HEK293 (cell line): ENCODE data around the gene LCAT.

Source experiments
- CTCF ChIA-PET: fragments of 350-600 bp; formaldehyde crosslinking; extraction: SDS; loops from one replicate; lab custom pipeline; 2021; ENCODE audit warnings: antibody characterized with exemption; lab: Yijun Ruan, JAX
- POLR2A ChIA-PET: fragments of 300-600 bp; formaldehyde crosslinking; extraction: SDS; loops from one replicate; lab custom pipeline; 2020; ENCODE audit warnings: antibody characterized with exemption, inconsistent platforms; lab: Yijun Ruan, JAX
- H3K27ac ChIP-seq: fragments of 200-500 bp; sonication (Bioruptor generic); 2 replicates; pipeline ENCODE4 v1.5.1; 2014; ENCODE audit warnings: low read depth, low read length, control low read depth, inconsistent platforms; ENCODE audit errors: extremely low read depth
- H3K36me3 ChIP-seq, 2 experiments: fragments of 200-500 bp in 1 of 2; sonication (Bioruptor generic) in 1 of 2; 1 replicate in 1 of 2; 2 replicates in 1 of 2; pipeline ENCODE4 v1.5.1; 2014 to 2017; ENCODE audit warnings: inconsistent platforms in 2 of 2, low read length in 2 of 2; ENCODE audit not compliant: control insufficient read depth in 2 of 2, insufficient read depth in 1 of 2
- H3K4me1 ChIP-seq: fragments of 200-500 bp; sonication (Bioruptor generic); 2 replicates; pipeline ENCODE4 v1.5.1; 2014; ENCODE audit warnings: mild to moderate bottlenecking, low read length, inconsistent platforms; ENCODE audit not compliant: control insufficient read depth, insufficient read depth
- H3K4me3 ChIP-seq: 2 replicates; pipeline ENCODE4 v1.5.1; 2011; ENCODE audit warnings: low read depth, mild to moderate bottlenecking, control low read depth, low read length, moderate library complexity
- H3K9me3 ChIP-seq: fragments of 200-500 bp; sonication (Bioruptor generic); 2 replicates; pipeline ENCODE4 v1.5.1; 2014; ENCODE audit warnings: low read depth, low read length, inconsistent platforms; ENCODE audit not compliant: control insufficient read depth, insufficient read depth
- KLF16 ChIP-seq: fragments of 450-650 bp; formaldehyde crosslinking; IDR thresholded peaks from 2 replicates; pipeline ENCODE4 v1.5.1; 2017; ENCODE audit warnings: missing biosample characterization, missing genetic modification characterization
- SCRT2 ChIP-seq: fragments of 450-650 bp; formaldehyde crosslinking; IDR thresholded peaks from 2 replicates; pipeline ENCODE4 v1.5.1; 2016; ENCODE audit warnings: missing biosample characterization, missing genetic modification characterization
- YY2 ChIP-seq: fragments of 450-650 bp; formaldehyde crosslinking; IDR thresholded peaks from 2 replicates; pipeline ENCODE4 v1.5.1; 2016; ENCODE audit warnings: missing biosample characterization, missing genetic modification characterization
- ZBTB1 ChIP-seq: fragments of 450-650 bp; formaldehyde crosslinking; IDR thresholded peaks from 2 replicates; pipeline ENCODE4 v1.5.1; 2016; ENCODE audit warnings: missing biosample characterization, missing genetic modification characterization
- ZEB2 ChIP-seq: fragments of 450-650 bp; formaldehyde crosslinking; IDR thresholded peaks from 2 replicates; pipeline ENCODE4 v1.5.1; 2016; ENCODE audit warnings: missing biosample characterization, missing genetic modification characterization
- ZIC2 ChIP-seq: fragments of 450-650 bp; formaldehyde crosslinking; IDR thresholded peaks from 2 replicates; pipeline ENCODE4 v1.5.1; 2016; ENCODE audit warnings: missing biosample characterization, missing genetic modification characterization
- ZNF155 ChIP-seq: fragments of 450-650 bp; formaldehyde crosslinking; IDR thresholded peaks from 2 replicates; pipeline ENCODE4 v1.5.1; 2016; ENCODE audit warnings: missing biosample characterization, missing genetic modification characterization
- ZNF19 ChIP-seq: fragments of 450-650 bp; formaldehyde crosslinking; IDR thresholded peaks from 2 replicates; pipeline ENCODE4; 2016; ENCODE audit warnings: missing biosample characterization, missing genetic modification characterization, low read depth
- ZNF37A ChIP-seq: fragments of 450-650 bp; IDR thresholded peaks from 2 replicates; pipeline ENCODE4 v1.5.1; 2018; ENCODE audit warnings: missing biosample characterization, missing genetic modification characterization
- ZNF416 ChIP-seq: fragments of 450-650 bp; formaldehyde crosslinking; IDR thresholded peaks from 2 replicates; pipeline ENCODE4 v1.5.1; 2016; ENCODE audit warnings: missing biosample characterization, missing genetic modification characterization
- ZNF624 ChIP-seq: fragments of 450-650 bp; formaldehyde crosslinking; IDR thresholded peaks from 2 replicates; pipeline ENCODE4 v1.5.1; 2017; ENCODE audit warnings: missing biosample characterization, missing genetic modification characterization
- ZNF670 ChIP-seq: fragments of 450-650 bp; formaldehyde crosslinking; IDR thresholded peaks from 2 replicates; pipeline ENCODE4 v1.5.1; 2016; ENCODE audit warnings: missing biosample characterization, missing genetic modification characterization, low read depth
- ZNF701 ChIP-seq: fragments of 450-650 bp; formaldehyde crosslinking; IDR thresholded peaks from 2 replicates; pipeline ENCODE4 v1.5.1; 2016; ENCODE audit warnings: missing biosample characterization, missing genetic modification characterization
- ZNF707 ChIP-seq: fragments of 450-650 bp; formaldehyde crosslinking; IDR thresholded peaks from 2 replicates; pipeline ENCODE4 v1.5.1; 2016; ENCODE audit warnings: missing biosample characterization, missing genetic modification characterization
- TF ChIP-seq, protein P1 (sequence below): fragments of 450-650 bp; formaldehyde crosslinking; IDR thresholded peaks from 2 replicates; pipeline ENCODE4 v1.5.1; 2017; ENCODE audit warnings: missing biosample characterization, missing genetic modification characterization
- TF ChIP-seq, protein P2 (sequence below): fragments of 450-650 bp; formaldehyde crosslinking; IDR thresholded peaks from 2 replicates; pipeline ENCODE4 v1.5.1; 2016; ENCODE audit warnings: missing biosample characterization, missing genetic modification characterization
- TF ChIP-seq, protein P3 (sequence below): fragments of 450-650 bp; IDR thresholded peaks from 2 replicates; pipeline ENCODE4 v1.5.1; 2018; ENCODE audit warnings: missing biosample characterization, mild to moderate bottlenecking, missing genetic modification characterization
- TF ChIP-seq, protein P4 (sequence below): fragments of 450-650 bp; formaldehyde crosslinking; IDR thresholded peaks from 2 replicates; pipeline ENCODE4 v1.5.1; 2017; ENCODE audit warnings: missing biosample characterization, missing genetic modification characterization

The LCAT gene

DNA sequence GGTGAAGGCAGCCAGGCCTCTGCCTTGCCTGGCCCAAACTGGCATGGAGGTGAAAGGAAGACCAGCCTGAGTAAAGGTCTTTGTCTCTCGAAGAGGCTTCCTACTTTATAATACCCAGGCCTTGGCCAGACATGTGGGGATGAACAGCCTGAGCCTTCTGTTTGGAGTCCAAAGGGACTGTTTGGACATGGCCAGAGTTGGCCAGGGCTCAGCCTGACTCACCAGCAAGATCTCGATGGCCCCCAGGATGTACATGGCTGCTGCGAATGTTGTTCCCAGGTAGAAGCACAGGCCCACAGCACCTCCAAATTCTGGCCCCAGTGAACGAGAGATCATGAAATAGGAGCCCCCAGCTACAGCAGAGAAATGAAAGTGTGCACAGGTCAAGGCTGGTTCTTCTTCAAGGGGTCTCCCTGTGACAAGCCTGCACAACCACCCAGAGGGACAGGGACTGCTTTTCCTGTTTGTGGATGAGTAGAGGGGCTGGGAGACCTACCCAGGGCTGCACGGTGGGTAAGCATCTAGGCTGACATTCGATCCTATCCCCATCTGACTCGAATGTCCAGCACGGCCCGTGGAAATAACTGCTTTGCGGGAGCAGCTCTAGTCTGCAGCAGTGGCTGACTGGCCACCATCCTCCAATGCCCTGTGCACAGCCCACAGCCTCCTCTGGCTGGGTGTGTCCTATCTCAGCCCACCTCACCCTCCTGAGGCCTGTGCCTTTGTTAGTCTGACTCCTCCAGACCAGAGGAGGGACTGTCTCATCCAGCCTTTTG lies 10.7 kb upstream of the LCAT start (continued):
- TF ChIP-seq, protein P1, sequence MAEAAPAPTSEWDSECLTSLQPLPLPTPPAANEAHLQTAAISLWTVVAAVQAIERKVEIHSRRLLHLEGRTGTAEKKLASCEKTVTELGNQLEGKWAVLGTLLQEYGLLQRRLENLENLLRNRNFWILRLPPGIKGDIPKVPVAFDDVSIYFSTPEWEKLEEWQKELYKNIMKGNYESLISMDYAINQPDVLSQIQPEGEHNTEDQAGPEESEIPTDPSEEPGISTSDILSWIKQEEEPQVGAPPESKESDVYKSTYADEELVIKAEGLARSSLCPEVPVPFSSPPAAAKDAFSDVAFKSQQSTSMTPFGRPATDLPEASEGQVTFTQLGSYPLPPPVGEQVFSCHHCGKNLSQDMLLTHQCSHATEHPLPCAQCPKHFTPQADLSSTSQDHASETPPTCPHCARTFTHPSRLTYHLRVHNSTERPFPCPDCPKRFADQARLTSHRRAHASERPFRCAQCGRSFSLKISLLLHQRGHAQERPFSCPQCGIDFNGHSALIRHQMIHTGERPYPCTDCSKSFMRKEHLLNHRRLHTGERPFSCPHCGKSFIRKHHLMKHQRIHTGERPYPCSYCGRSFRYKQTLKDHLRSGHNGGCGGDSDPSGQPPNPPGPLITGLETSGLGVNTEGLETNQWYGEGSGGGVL (tag by site-specific recombination), result no peak
- TF ChIP-seq ZNF37A (tag by site-specific recombination) (no peak), ZNF155 (tag by site-specific recombination) (no peak), ZEB2 (tag by site-specific recombination) (no peak)

DNA sequence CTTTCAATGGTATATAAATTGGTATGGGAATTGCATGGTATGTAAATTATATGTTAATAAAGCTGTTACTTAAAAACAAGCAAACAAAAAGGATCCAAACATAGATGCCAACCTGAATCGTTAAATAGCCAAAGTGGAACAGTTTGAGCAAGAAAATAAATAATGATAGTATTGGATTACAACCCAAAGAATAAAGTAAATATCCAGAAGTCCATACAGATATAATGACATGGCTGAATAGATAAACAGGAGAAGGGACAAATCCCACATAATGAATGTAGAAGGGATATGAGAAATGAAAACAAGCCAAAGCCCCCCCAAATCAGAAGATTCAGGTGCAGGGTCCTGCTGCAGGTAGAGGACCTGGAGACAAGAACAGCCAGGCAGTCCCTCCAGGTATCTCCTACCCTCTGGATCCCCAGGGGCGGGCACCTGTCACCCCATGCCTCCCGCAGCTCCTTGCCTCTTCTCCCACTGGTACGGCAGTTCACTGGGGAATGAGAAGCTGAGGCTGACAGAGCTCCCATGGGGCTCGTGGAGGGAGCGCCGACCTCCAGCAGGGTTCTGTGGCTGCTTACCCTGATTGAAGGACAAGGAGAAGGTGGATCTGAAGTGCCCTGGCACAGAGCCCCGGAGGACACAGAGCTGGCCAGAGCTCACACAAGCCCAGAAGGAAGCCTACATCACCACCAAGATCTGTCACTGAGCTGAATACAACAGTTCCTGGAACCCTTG lies 9.9 kb upstream of the LCAT start:
- Histone ChIP-seq H3K27ac (no peak overlapping the region), H3K4me3 (no peak overlapping the region), H3K36me3 (peaks cover 9 to 75% of the 10 kb centered on the region in 2 experiments; a peak in 2 of 3 replicates), H3K4me1 (no peaks in the 10 kb centered on the region), H3K9me3 (no peaks in the 10 kb centered on the region)
- POLR2A ChIA-PET, result no interaction called here
- TF ChIP-seq ZNF701 (tag by site-specific recombination) (no peak), ZNF416 (tag by site-specific recombination) (no peak), ZIC2 (tag by site-specific recombination) (peak; percentile 20; the same call in 1 of the 2 replicates)
- TF ChIP-seq, protein P2, sequence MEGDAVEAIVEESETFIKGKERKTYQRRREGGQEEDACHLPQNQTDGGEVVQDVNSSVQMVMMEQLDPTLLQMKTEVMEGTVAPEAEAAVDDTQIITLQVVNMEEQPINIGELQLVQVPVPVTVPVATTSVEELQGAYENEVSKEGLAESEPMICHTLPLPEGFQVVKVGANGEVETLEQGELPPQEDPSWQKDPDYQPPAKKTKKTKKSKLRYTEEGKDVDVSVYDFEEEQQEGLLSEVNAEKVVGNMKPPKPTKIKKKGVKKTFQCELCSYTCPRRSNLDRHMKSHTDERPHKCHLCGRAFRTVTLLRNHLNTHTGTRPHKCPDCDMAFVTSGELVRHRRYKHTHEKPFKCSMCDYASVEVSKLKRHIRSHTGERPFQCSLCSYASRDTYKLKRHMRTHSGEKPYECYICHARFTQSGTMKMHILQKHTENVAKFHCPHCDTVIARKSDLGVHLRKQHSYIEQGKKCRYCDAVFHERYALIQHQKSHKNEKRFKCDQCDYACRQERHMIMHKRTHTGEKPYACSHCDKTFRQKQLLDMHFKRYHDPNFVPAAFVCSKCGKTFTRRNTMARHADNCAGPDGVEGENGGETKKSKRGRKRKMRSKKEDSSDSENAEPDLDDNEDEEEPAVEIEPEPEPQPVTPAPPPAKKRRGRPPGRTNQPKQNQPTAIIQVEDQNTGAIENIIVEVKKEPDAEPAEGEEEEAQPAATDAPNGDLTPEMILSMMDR (tag by site-specific recombination), result no peak
- TF ChIP-seq, all 188 proteins: peak for 1
- CTCF ChIA-PET, result no interaction called here

DNA sequence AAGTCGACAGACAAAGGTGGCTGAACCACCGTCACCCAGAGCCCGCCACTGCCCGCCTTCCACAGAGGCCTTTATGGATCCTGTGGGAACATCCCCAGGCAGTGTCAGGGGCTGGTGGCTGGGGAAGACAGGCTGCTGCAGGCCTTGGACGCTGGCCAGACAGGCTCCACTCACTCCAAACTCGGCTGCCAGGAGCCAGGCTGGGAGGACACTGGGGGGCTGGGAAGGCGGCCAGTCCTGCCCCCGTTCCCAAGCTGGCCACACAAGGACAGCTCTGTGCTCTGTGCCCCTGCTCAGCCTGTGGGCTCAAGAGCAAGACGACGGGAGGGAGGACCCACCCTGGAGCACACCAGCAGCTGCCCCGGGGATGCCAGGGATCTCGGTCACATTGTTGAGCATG lies 7.6 kb upstream of the LCAT start:
- CTCF ChIA-PET, result no interaction called here
- TF ChIP-seq, protein P3, sequence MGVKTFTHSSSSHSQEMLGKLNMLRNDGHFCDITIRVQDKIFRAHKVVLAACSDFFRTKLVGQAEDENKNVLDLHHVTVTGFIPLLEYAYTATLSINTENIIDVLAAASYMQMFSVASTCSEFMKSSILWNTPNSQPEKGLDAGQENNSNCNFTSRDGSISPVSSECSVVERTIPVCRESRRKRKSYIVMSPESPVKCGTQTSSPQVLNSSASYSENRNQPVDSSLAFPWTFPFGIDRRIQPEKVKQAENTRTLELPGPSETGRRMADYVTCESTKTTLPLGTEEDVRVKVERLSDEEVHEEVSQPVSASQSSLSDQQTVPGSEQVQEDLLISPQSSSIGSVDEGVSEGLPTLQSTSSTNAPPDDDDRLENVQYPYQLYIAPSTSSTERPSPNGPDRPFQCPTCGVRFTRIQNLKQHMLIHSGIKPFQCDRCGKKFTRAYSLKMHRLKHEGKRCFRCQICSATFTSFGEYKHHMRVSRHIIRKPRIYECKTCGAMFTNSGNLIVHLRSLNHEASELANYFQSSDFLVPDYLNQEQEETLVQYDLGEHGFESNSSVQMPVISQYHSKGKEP (tag by site-specific recombination), result no peak
- TF ChIP-seq, protein P4, sequence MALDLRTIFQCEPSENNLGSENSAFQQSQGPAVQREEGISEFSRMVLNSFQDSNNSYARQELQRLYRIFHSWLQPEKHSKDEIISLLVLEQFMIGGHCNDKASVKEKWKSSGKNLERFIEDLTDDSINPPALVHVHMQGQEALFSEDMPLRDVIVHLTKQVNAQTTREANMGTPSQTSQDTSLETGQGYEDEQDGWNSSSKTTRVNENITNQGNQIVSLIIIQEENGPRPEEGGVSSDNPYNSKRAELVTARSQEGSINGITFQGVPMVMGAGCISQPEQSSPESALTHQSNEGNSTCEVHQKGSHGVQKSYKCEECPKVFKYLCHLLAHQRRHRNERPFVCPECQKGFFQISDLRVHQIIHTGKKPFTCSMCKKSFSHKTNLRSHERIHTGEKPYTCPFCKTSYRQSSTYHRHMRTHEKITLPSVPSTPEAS (tag by site-specific recombination), result no peak
- no peak for TF ChIP-seq SCRT2 (tag by site-specific recombination)
- no peak for TF ChIP-seq KLF16 (tag by site-specific recombination)
- TF ChIP-seq ZBTB1 (tag by site-specific recombination), result no peak
- no peak for TF ChIP-seq ZNF624 (tag by site-specific recombination)
- no peak for TF ChIP-seq ZNF670
- TF ChIP-seq ZNF19 (tag by site-specific recombination), result no peak
- TF ChIP-seq ZNF707 (tag by site-specific recombination), result no peak
- TF ChIP-seq YY2 (tag by site-specific recombination), result no peak
- Histone ChIP-seq H3K4me3 (no peak overlapping the region), H3K27ac (no peak overlapping the region), H3K36me3 (peaks cover 9 to 83% of the 10 kb centered on the region in 2 experiments; a peak in 2 of 3 replicates), H3K4me1 (no peaks in the 10 kb centered on the region), H3K9me3 (no peaks in the 10 kb centered on the region)
- POLR2A ChIA-PET, result interaction anchor here (1.6 kb wide), 1 partner anchor 16 kb away, joined by 5 read pairs; no protein-coding TSS in a partner anchor
